Measurements from ENCODE around the gene PPP3R2. TPM values are rescaled to one million over a fixed set of nuclear protein-coding genes. Genes with fewer than 3 reads are reported as not detected.

PPP3R2 gene
- total RNA-seq, 4 donors from 2014 or later = 0.06 TPM; not detected in 3

DNA sequence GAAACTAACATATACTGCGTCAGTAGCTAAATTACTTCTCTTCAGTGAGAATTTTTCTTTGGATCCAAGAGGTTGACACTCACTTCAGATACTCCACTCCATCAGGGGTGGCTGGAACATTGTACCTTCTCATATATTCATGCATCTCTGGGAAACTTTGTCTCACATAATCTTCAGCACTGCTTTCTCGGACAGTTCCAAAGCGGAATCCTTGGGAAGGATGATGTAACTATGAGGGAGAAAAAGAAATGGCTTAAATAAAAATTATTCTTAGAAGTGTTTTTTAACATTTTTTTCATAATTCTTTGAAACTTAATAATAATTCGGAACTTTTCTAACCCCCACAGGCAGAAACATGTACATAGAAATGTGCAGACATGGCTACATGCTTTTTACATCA is 33.4 kb upstream of the PPP3R2 start:
- H3K9me3 ChIP-seq = no peaks in the 10 kb centered on the region
- intact Hi-C loops (cut with DNase I) = no loop called here
- no peak overlapping the region for H3K27ac ChIP-seq (replicated peaks in 1 of 4)
- no peak for DNase-seq (ENCODE audit: extremely low spot score)
- H3K36me3 ChIP-seq = no peaks in the 10 kb centered on the region
- no peaks in the 10 kb centered on the region for H3K4me1 ChIP-seq
- TF ChIP-seq, protein P1, sequence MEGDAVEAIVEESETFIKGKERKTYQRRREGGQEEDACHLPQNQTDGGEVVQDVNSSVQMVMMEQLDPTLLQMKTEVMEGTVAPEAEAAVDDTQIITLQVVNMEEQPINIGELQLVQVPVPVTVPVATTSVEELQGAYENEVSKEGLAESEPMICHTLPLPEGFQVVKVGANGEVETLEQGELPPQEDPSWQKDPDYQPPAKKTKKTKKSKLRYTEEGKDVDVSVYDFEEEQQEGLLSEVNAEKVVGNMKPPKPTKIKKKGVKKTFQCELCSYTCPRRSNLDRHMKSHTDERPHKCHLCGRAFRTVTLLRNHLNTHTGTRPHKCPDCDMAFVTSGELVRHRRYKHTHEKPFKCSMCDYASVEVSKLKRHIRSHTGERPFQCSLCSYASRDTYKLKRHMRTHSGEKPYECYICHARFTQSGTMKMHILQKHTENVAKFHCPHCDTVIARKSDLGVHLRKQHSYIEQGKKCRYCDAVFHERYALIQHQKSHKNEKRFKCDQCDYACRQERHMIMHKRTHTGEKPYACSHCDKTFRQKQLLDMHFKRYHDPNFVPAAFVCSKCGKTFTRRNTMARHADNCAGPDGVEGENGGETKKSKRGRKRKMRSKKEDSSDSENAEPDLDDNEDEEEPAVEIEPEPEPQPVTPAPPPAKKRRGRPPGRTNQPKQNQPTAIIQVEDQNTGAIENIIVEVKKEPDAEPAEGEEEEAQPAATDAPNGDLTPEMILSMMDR (IDR thresholded peaks at IDR 0.05) = no peak
- TF ChIP-seq EP300 (IDR thresholded peaks at IDR 0.05) (no peak), POLR2AphosphoS5 (IDR thresholded peaks at IDR 0.05) (no peak), POLR2A (IDR thresholded peaks at IDR 0.05; ENCODE audit: low read depth) (no peak)
- H3K4me3 ChIP-seq = no peak overlapping the region
- WGBS = 67% methylated on average over 4 of the region's 4 CpGs
- no peaks in the 10 kb centered on the region for H3K27me3 ChIP-seq

DNA sequence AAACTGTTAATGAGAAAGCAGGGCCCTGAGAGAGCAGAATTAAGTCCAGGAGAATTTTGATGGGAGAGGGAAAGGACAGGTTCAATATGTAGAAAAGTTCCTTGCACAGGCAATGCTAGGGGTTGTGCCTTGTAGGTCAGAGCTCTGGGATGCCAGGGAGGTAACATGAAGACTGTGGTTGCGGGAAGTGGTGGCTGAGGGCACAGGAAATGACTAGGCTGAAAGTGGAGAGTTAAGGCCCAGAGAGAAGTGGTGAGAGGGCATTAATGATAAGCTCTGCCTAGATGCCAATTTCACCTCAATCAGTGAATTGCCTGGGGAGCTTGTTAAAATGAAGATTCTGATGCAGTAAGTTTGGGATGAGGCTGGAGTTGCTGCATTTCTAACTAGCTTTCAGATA is 31.5 kb upstream of the PPP3R2 start:
- WGBS = 80% methylated on average over 1 of the region's 1 CpG
- DNase-seq (ENCODE audit: extremely low spot score) = no peak
- Histone ChIP-seq H3K4me3 (no peak overlapping the region), H3K36me3 (no peaks in the 10 kb centered on the region), H3K4me1 (no peaks in the 10 kb centered on the region), H3K27ac (replicated peaks in 1 of 4) (no peak overlapping the region), H3K27me3 (no peaks in the 10 kb centered on the region), H3K9me3 (no peaks in the 10 kb centered on the region)
- intact Hi-C loops (cut with DNase I) = no loop called here
- no peak for TF ChIP-seq POLR2A (IDR thresholded peaks at IDR 0.05; ENCODE audit: low read depth)
- no peak for TF ChIP-seq POLR2AphosphoS5 (IDR thresholded peaks at IDR 0.05)
- TF ChIP-seq, protein P1 (IDR thresholded peaks at IDR 0.05) = no peak
- no peak for TF ChIP-seq EP300 (IDR thresholded peaks at IDR 0.05)

DNA sequence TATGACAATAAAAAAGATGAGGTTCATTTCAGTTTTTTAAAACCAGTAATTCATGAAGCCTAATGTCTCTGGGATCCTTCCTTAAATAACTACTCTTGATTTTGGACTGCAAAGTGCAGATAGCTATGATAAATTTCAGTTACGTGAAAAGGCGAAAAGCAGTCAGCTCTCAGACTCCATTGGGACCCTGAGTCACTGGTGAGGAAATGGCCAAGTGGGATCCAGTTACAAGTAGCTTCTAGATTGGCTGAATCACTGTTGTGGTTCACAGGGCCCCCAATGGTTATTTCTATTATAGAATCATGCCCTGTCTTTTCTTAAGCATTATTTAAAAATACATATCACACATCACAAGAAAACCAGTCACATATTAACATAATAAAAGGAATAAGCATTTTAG is 31.1 kb upstream of the PPP3R2 start:
- DNase-seq (ENCODE audit: extremely low spot score) = no peak
- Histone ChIP-seq H3K4me3 (no peak overlapping the region), H3K36me3 (no peaks in the 10 kb centered on the region), H3K4me1 (no peaks in the 10 kb centered on the region), H3K27ac (replicated peaks in 1 of 4) (no peak overlapping the region), H3K27me3 (no peaks in the 10 kb centered on the region), H3K9me3 (no peaks in the 10 kb centered on the region)
- intact Hi-C loops (cut with DNase I) = no loop called here
- WGBS = 94% methylated on average over 2 of the region's 2 CpGs
- TF ChIP-seq, protein P1 (IDR thresholded peaks at IDR 0.05) = no peak
- TF ChIP-seq POLR2A (IDR thresholded peaks at IDR 0.05; ENCODE audit: low read depth) = no peak
- no peak for TF ChIP-seq POLR2AphosphoS5 (IDR thresholded peaks at IDR 0.05)
- no peak for TF ChIP-seq EP300 (IDR thresholded peaks at IDR 0.05)

DNA sequence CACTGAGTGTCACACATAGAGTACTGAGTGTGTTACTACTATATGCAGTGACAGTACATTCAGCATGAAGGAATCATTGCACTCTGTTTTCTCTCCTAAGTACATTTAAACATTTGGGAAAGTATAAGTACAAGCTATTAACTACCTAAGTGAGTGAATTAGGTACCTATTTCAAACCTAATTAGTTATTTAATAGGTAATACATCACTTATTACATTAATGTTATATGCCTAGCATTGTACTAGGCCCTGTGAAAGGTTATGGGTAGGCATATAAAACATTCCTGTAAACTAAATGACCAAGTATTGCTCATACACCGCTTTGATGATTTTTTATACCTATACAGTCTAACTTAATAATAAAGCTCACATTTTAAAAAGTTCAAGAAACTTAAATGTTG is 25.7 kb upstream of the PPP3R2 start:
- Histone ChIP-seq H3K27ac (replicated peaks in 1 of 4) (no peak overlapping the region), H3K4me3 (no peak overlapping the region), H3K27me3 (no peaks in the 10 kb centered on the region), H3K9me3 (no peaks in the 10 kb centered on the region), H3K36me3 (no peaks in the 10 kb centered on the region), H3K4me1 (no peaks in the 10 kb centered on the region)
- intact Hi-C loops (cut with DNase I) = no loop called here
- TF ChIP-seq POLR2A (IDR thresholded peaks at IDR 0.05; ENCODE audit: low read depth) (no peak), EP300 (IDR thresholded peaks at IDR 0.05) (no peak), POLR2AphosphoS5 (IDR thresholded peaks at IDR 0.05) (no peak)
- TF ChIP-seq, protein P1 (IDR thresholded peaks at IDR 0.05) = no peak
- WGBS = 98% methylated on average over 1 of the region's 1 CpG
- DNase-seq (ENCODE audit: extremely low spot score) = no peak

DNA sequence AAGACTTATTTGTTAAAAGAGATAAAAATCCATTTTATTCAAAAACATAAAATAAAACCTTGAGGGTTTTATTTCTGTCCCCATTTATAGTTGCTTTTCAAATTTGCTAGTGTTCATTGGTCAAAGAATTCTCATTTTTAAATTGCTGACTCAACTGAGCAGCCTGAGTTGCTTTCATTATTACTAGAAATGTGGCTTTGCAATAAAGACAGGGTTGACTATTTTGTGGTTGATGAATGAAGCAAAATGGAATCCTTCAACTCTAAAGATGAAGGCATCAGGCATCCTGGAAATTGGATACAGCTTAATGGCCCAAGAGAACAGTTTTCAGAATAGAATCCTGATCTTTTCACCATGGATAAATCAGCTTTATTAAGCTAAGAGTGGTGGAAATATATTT is 23.9 kb upstream of the PPP3R2 start:
- H3K9me3 ChIP-seq = no peaks in the 10 kb centered on the region
- no peak overlapping the region for H3K27ac ChIP-seq (replicated peaks in 1 of 4)
- H3K36me3 ChIP-seq = no peaks in the 10 kb centered on the region
- no peak for DNase-seq (ENCODE audit: extremely low spot score)
- no peak overlapping the region for H3K4me3 ChIP-seq
- no peaks in the 10 kb centered on the region for H3K27me3 ChIP-seq
- H3K4me1 ChIP-seq = no peaks in the 10 kb centered on the region
- TF ChIP-seq EP300 (IDR thresholded peaks at IDR 0.05) = no peak
- no peak for TF ChIP-seq POLR2A (IDR thresholded peaks at IDR 0.05; ENCODE audit: low read depth)
- TF ChIP-seq, protein P1 (IDR thresholded peaks at IDR 0.05) = no peak
- TF ChIP-seq POLR2AphosphoS5 (IDR thresholded peaks at IDR 0.05) = no peak
- intact Hi-C loops (cut with DNase I) = no loop called here

Data from esophagus muscularis mucosa (tissue), 4 donors.